KMS-11 (cell line): ENCODE data around the gene IGHMBP2.

Source experiments
- H2AFZ ChIP-seq: fragments of 200-600 bp; sonication (generic); 2 replicates; pipeline ENCODE4 v1.6.1; 2016; ENCODE audit warnings: antibody characterized with exemption, mixed run types, low read depth
- H3K27ac ChIP-seq: fragments of 200-600 bp; sonication (generic); 2 replicates; pipeline ENCODE4 v1.6.1; 2016; ENCODE audit warnings: mild to moderate bottlenecking, mixed run types
- H3K27me3 ChIP-seq: fragments of 200-600 bp; sonication (generic); 2 replicates; pipeline ENCODE4 v1.6.1; 2017; ENCODE audit warnings: mild to moderate bottlenecking, low read depth, mixed run types, moderate library complexity; ENCODE audit not compliant: insufficient read depth
- H3K36me3 ChIP-seq: fragments of 200-600 bp; sonication (generic); 2 replicates; pipeline ENCODE4 v1.6.1; 2017; ENCODE audit warnings: mild to moderate bottlenecking, mixed run types; ENCODE audit not compliant: insufficient read depth
- H3K4me1 ChIP-seq: fragments of 200-600 bp; sonication (generic); 2 replicates; pipeline ENCODE4 v1.6.1; 2016; ENCODE audit warnings: mild to moderate bottlenecking, low read depth, mixed run types; ENCODE audit not compliant: poor library complexity, severe bottlenecking
- H3K4me2 ChIP-seq: fragments of 200-600 bp; sonication (generic); 2 replicates; pipeline ENCODE4 v1.7.0; 2016; ENCODE audit warnings: mild to moderate bottlenecking, mixed run types
- H3K4me3 ChIP-seq: fragments of 200-600 bp; sonication (generic); IDR thresholded peaks from 2 replicates; pipeline ENCODE4 v1.6.1; 2017; ENCODE audit warnings: low read depth, low read length, mixed read lengths; ENCODE audit not compliant: insufficient read depth
- H3K79me2 ChIP-seq: fragments of 200-600 bp; sonication (generic); 2 replicates; pipeline ENCODE4 v1.6.1; 2016; ENCODE audit warnings: low read depth, mixed run types; ENCODE audit not compliant: insufficient read depth
- H3K9ac ChIP-seq: fragments of 200-600 bp; sonication (generic); 2 replicates; pipeline ENCODE4 v1.6.1; 2016; ENCODE audit warnings: mild to moderate bottlenecking, mixed run types
- H4K20me1 ChIP-seq: fragments of 200-600 bp; sonication (generic); 2 replicates; pipeline ENCODE4 v1.6.1; 2016; ENCODE audit warnings: mild to moderate bottlenecking, mixed run types; ENCODE audit not compliant: insufficient read depth
- TF ChIP-seq, protein P1 (sequence below): fragments of 200-600 bp; sonication (generic); conservative IDR thresholded peaks from 2 replicates; pipeline ENCODE4 v1.6.1; 2017; ENCODE audit warnings: low read depth, mild to moderate bottlenecking, antibody characterized with exemption, low read length, moderate library complexity, mixed read lengths

Gene IGHMBP2

DNA sequence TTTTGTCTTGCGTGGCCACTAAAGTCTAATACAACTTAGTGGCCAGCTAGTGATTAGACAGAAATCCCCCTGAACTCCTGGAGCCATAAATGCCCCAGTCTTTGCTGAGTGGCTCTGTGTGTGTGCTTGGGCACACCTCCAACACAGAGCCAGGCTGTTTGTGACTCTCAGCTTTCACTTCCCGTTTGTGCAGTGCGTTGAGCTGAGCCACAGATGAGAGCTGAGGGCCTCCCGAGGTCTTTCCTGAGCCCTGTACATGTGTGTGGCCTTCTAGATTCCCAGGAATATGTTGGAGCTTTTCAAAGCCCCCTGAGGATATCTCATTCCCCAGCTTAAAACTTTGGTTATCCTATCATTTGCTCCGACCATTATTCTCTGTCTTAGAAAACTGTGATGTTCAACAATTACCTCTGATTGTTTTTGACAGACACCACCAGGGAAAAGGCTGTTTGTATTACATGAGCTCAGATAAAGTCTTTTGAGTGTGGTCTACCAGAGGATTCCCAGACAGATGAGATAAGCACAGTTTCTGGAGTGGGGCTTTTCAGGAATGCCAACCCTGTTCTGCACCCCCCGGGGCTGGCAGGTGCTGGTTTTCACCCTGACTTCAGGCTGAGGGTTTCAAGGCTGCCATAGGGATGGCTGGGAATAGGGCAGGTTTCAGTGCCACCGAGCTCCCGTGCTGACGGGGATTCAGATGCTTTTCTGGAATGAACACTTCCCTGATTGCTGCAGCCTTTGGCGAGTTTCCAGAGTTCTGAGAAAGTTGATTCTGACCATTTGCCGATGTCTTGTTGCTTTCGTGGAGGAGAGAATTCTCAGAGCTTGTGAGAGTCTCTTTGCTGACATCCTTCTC is 23.8 kb downstream of the IGHMBP2 start:
- TF ChIP-seq, protein P1, sequence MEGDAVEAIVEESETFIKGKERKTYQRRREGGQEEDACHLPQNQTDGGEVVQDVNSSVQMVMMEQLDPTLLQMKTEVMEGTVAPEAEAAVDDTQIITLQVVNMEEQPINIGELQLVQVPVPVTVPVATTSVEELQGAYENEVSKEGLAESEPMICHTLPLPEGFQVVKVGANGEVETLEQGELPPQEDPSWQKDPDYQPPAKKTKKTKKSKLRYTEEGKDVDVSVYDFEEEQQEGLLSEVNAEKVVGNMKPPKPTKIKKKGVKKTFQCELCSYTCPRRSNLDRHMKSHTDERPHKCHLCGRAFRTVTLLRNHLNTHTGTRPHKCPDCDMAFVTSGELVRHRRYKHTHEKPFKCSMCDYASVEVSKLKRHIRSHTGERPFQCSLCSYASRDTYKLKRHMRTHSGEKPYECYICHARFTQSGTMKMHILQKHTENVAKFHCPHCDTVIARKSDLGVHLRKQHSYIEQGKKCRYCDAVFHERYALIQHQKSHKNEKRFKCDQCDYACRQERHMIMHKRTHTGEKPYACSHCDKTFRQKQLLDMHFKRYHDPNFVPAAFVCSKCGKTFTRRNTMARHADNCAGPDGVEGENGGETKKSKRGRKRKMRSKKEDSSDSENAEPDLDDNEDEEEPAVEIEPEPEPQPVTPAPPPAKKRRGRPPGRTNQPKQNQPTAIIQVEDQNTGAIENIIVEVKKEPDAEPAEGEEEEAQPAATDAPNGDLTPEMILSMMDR: no peak
- H3K4me3 ChIP-seq: no peak overlapping the region
- no peaks in the 10 kb centered on the region for H3K27me3 ChIP-seq
- no peaks in the 10 kb centered on the region for H4K20me1 ChIP-seq
- H3K4me1 ChIP-seq: no peaks in the 10 kb centered on the region
- H3K36me3 ChIP-seq: no peaks in the 10 kb centered on the region; the same call in 1 of the 2 replicates
- no peak overlapping the region for H3K9ac ChIP-seq
- no peaks in the 10 kb centered on the region for H3K79me2 ChIP-seq
- no peak overlapping the region for H2AFZ ChIP-seq
- H3K4me2 ChIP-seq: no peak overlapping the region
- no peak overlapping the region for H3K27ac ChIP-seq

DNA sequence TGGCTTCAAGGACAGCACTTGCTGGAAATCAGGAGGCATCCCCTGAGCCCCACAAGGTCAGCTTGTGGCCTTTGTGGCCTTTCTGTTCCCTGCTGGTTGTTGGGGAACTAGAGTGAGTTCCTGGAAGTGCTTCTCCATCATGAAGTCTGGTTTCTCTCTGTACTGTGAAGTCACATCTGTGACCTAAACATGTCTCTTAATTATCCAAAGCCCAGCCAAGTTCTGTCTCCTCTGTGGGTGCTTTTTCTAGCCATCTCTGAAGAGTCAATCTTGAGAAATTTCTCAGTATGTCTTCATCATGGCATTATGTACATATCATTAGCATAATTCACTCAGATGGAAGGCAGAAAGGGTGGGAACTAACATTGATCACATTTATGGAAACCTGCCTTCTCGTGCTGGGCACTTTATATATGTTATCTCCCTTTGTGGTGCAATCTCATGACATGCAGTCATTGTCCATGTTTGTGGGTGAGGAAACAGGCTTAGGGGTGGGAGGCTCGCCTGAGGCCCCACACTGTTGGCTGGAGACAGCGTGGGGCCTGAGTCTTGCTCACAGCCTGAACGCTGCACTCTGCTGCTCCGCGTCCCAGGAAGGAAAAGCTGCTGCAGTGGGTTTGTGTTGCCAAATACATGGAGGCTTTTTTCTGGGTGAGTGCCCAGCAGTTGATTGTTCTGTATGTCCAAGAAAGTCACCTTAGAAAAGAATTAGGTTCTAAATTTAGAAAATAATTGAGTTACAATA is 24.6 kb downstream of the IGHMBP2 start:
- Histone ChIP-seq H3K36me3 (no peaks in the 10 kb centered on the region; the same call in 1 of the 2 replicates), H3K4me2 (no peak overlapping the region), H3K79me2 (no peaks in the 10 kb centered on the region), H2AFZ (no peak overlapping the region), H3K4me3 (no peak overlapping the region), H3K4me1 (no peaks in the 10 kb centered on the region), H3K27me3 (no peaks in the 10 kb centered on the region), H3K9ac (no peak overlapping the region), H3K27ac (no peak overlapping the region), H4K20me1 (no peaks in the 10 kb centered on the region)
- TF ChIP-seq, protein P1: no peak

DNA sequence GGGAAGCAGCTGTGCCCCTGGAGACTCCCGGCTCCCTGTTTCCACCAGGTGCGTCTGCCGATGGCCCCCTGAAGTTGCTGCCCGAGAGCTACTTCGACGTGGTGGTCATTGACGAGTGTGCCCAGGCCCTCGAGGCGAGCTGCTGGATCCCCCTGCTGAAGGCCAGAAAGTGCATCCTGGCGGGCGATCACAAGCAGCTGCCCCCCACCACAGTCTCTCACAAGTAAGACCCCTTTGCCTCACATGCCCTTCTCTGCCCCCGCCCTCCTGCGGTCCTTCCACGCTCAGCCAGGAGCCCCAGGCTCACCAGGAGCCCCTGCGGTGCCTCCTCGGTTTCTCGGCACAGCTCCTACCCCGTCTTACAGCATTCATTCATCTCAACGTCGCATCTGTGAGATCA is 25.4 kb downstream of the IGHMBP2 start:
- H3K4me1 ChIP-seq: no peaks in the 10 kb centered on the region
- H3K79me2 ChIP-seq: no peaks in the 10 kb centered on the region
- H3K36me3 ChIP-seq: no peaks in the 10 kb centered on the region; the same call in 1 of the 2 replicates
- no peak overlapping the region for H3K4me2 ChIP-seq
- no peaks in the 10 kb centered on the region for H3K27me3 ChIP-seq
- no peaks in the 10 kb centered on the region for H4K20me1 ChIP-seq
- TF ChIP-seq, protein P1: no peak
- H2AFZ ChIP-seq: no peak overlapping the region
- no peak overlapping the region for H3K9ac ChIP-seq
- no peak overlapping the region for H3K27ac ChIP-seq
- H3K4me3 ChIP-seq: no peak overlapping the region

DNA sequence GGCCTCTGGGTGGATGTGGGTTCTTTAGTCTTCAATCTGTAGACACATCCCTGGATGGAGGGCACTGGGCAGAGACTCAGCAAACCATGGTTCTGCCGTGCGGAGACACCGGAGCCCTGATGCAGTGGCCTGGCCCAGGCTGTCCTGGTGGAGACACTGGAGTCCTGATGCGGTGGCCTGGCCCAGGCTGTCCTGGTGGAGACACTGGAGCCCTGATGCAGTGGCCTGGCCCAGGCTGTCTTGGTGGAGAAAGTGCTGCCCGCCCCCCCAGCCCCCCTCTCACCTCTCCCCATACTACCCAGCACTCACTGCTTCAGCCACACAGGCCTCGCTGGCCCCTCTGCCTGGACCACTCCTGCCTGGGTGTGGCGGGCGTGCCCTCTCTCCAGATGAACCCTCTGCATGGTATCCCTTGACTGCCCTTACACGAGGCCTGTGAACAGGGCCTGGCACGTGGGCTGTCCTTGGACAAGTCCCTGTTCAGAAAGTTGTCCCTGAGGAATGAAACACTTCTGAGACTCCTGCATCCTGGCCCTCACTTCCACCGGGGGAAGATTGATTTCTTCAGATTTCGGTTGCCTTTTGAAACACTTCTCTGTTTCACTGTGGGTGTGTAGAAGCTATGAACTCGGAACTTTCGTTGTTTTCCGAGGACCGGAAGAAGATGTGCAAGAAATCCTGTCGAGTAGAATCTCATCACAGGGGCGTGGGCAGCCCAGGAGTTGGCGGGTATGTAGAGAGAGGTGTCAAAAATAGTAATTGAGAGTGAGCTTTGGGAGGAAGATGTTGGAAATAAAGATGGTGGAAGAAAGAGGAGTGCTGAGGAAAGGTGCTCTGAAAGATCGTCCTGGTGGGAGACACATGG is 26.2 kb downstream of the IGHMBP2 start:
- H3K4me2 ChIP-seq: no peak overlapping the region

More for the DNA sequence above, 26.2 kb downstream of the IGHMBP2 start:
- H2AFZ ChIP-seq: no peak overlapping the region
- H3K36me3 ChIP-seq: no peaks in the 10 kb centered on the region; the same call in 1 of the 2 replicates
- H3K4me3 ChIP-seq: no peak overlapping the region
- H3K4me1 ChIP-seq: no peaks in the 10 kb centered on the region
- H3K27ac ChIP-seq: no peak overlapping the region
- no peak overlapping the region for H3K9ac ChIP-seq
- H3K79me2 ChIP-seq: no peaks in the 10 kb centered on the region
- TF ChIP-seq, protein P1: no peak
- H4K20me1 ChIP-seq: no peaks in the 10 kb centered on the region
- no peaks in the 10 kb centered on the region for H3K27me3 ChIP-seq
